GM12891 (cell line): ENCODE results near the gene HNRNPA2B1.
"Not testable (repeated sequence)": the region's sequence is repeated elsewhere in the genome, so short reads cannot be mapped to it uniquely, and the experiment has no call there.

Experiments used
- DNase-seq: peaks from one replicate; pipeline ENCODE4 v3.0.0; 2011; ENCODE audit warnings: low spot score; ENCODE audit not compliant: insufficient read length
- FAIRE-seq: peaks from 2 replicates; lab custom pipeline; 2011; peaks lifted over from hg19 to GRCh38; lab: Jason Lieb, UNC
- PAX5 ChIP-seq: IDR thresholded peaks from 2 replicates; pipeline ENCODE4 v1.6.1; 2011; ENCODE audit warnings: low read length, moderate library complexity, mild to moderate bottlenecking; ENCODE audit not compliant: insufficient read depth, severe bottlenecking
- POLR2A ChIP-seq: IDR thresholded peaks from 2 replicates; pipeline ENCODE4 v1.6.1; 2011; ENCODE audit warnings: low read depth, low read length, control low read depth
- POLR2AphosphoS5 ChIP-seq: IDR thresholded peaks from 2 replicates; pipeline ENCODE4 v1.6.1; 2011; ENCODE audit warnings: low read depth, low read length, control low read depth
- POU2F2 ChIP-seq: IDR thresholded peaks from 2 replicates; pipeline ENCODE4 v1.6.1; 2011; ENCODE audit warnings: low read depth, mild to moderate bottlenecking, control low read depth, low read length, moderate library complexity
- SPI1 ChIP-seq: IDR thresholded peaks from 2 replicates; pipeline ENCODE4 v1.6.1; 2011; ENCODE audit warnings: low read depth, low read length, control low read depth
- TAF1 ChIP-seq: IDR thresholded peaks from 2 replicates; pipeline ENCODE4 v1.6.1; 2011; ENCODE audit warnings: low read depth, low read length, control low read depth

The HNRNPA2B1 gene

DNA sequence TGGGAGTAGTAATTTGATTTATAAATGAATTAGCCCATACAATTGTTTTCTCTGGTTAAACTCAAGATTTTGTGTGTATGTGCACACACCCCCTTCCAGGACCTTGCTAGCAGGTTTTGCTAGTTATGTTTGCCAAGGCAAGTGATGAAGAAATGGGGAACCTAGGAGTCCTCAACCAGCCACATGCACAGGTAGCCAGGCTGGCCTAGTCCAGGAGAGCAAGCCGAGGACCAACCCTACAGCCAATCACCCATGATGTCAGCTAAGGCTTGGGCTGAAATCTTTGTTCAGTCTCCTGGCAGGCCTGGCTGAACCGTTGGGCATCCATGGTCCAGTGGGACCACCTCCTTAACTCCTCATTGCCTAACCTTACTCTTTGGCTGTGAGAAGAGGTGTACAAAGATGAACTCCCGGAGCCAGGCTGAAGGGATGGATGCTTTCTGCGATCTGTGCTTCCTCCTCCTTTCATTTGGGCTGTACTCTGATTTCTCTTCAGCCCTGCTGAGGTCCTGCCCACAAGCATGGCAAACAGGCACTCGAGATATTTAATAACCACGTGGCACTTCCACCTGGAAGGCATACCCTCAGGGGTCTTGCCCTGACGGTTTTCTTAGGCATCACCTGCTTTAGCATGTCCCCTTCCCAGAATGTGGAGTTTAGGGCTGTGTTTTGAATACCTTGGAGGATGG, 22.1 kb downstream of the HNRNPA2B1 start:
- TF ChIP-seq PAX5 (no peak), POU2F2 (0 out of 2 replicates have a peak, but pooled peaks have one; percentile 7), TAF1 (no peak)
- FAIRE-seq: no peak
- no peak for DNase-seq

DNA sequence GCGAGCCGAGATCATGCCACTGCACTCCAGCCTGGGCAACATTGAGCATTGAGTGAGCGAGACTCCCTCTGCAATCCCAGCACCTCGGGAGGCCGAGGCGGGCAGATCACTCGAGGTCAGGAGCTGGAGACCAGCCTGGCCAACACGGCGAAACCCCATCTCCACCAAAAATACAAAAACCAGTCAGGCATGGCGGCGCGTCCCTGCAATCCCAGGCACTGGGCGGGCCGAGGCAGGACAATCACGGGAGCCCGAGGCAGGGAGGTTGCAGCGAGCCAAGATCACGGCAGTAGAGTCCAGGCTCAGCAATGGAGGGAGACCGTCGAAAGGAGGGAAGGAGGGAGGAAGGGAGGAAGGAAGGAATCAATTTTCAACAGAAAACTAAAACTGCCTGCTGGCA, 23.3 kb downstream of the HNRNPA2B1 start:
- FAIRE-seq, DNase-seq: not testable (repeated sequence)

DNA sequence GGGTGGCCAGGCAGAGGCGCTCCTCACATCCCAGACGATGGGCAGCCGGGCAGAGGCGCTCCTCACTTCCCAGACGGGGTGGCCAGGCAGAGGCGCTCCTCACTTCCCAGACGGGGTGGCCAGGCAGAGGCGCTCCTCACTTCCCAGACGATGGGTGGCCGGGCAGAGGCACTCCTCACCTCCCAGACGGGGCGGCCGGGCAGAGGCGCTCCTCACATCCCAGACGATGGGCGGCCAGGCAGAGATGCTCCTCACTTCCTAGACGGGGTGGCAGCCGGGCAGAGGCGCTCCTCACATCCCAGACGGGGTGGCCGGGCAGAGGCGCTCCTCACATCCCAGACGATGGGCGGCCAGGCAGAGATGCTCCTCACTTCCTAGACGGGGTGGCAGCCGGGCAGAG, 23.9 kb downstream of the HNRNPA2B1 start:
- DNase-seq, FAIRE-seq: not testable (repeated sequence)

DNA sequence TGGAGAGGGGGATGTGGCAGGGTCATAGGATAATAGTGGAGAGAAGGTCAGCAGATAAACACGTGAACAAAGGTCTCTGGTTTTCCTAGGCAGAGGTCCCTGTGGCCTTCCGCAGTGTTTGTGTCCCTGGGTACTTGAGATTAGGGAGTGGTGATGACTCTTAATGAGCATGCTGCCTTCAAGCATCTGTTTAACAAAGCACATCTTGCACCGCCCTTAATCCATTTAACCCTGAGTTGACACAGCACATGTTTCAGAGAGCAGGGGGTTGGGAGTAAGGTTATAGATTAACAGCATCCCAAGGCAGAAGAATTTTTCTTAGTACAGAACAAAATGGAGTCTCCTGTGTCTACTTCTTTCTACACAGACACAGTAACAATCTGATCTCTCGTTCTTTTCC, 24.6 kb downstream of the HNRNPA2B1 start:
- not testable (repeated sequence) for FAIRE-seq, DNase-seq

DNA sequence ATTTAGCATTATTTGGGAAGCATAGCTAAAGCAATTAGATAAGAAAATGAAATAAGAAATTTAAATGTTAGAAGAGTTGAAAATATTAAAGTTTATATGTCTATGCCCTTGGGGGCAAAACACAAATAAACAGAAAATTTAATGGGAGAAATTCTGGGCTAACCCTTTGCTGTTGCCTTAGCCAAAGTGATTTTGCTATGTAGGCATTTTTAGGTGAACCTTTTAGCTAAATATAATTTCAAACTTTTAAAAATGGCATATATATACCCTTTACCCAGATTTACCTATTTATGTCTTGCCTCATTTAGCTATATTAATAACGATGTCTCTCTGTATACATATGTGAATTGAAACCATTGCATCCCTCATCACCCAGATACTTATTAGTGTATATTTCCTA, 28.5 kb downstream of the HNRNPA2B1 start:
- TF ChIP-seq POLR2AphosphoS5 (no peak), PAX5 (no peak), SPI1 (no peak), POLR2A (no peak), POU2F2 (no peak), TAF1 (no peak)
- FAIRE-seq (no peak), DNase-seq (no peak)

DNA sequence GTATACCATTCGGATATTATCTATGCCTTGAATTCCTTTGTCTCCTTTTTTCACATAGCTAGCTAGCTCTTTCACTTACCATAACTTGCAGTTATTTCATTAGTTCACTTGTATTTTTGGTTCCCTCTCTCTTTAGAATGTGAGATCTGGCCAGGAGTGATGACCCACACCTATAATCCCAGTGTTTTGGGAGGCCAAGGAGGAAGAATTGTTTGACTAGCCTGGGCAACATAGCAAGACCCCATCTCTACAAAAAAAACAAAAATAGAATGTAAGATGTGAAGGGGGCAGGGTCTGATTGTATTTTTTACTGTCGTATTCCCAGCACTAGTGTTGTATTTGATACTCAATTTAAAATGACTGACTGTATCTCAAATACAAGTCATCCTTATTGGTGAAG, 28.9 kb downstream of the HNRNPA2B1 start:
- FAIRE-seq (no peak), DNase-seq (no peak)
- TF ChIP-seq SPI1 (no peak), PAX5 (no peak), POLR2A (no peak), TAF1 (no peak), POLR2AphosphoS5 (no peak), POU2F2 (no peak)

DNA sequence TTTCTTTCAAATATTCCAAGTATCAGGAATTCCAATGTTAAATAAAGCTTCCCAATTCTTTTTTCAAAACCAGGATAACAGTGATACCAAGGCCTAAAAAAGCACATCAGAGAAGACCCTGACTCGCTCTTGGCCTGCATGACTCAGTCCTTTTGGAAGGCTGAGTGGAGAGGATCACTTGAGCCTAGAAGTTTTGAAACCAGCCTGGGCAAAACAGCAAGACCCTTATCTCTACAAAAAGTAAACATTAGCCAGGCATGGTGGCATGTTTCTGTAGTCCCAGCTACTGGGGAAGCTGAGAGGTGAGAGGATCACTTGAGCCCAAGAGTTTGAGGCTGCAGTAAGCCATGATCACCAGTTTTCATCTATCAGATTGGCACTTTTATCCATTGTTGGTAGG, 29.9 kb downstream of the HNRNPA2B1 start:
- no peak for DNase-seq
- FAIRE-seq: no peak
- TF ChIP-seq POU2F2 (no peak), PAX5 (no peak), POLR2A (no peak), SPI1 (no peak), TAF1 (no peak), POLR2AphosphoS5 (no peak)

DNA sequence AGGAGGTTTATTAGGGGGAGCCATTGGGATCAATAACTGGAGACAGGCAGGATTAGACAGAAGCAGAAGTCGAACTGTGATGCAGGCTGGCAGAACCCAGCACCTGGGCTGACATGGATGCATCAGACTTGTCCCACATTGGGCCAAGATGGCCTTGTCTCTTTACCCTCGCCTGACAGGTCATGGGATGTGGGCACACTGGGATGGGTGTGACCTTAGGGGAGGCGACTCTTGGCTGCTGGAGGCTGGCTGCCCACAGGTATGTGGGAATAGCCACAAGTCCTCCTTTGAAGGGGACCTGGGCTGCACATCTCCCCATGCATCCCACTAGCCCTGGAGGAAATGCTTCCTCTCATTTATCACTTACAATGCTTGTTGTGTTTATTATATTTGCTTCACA, 31.3 kb downstream of the HNRNPA2B1 start:
- FAIRE-seq: peak; percentile 23
- no peak for TF ChIP-seq POLR2AphosphoS5
- no peak for TF ChIP-seq PAX5
- no peak for TF ChIP-seq POU2F2
- no peak for TF ChIP-seq SPI1
- no peak for TF ChIP-seq TAF1
- no peak for TF ChIP-seq POLR2A
- DNase-seq: no peak

DNA sequence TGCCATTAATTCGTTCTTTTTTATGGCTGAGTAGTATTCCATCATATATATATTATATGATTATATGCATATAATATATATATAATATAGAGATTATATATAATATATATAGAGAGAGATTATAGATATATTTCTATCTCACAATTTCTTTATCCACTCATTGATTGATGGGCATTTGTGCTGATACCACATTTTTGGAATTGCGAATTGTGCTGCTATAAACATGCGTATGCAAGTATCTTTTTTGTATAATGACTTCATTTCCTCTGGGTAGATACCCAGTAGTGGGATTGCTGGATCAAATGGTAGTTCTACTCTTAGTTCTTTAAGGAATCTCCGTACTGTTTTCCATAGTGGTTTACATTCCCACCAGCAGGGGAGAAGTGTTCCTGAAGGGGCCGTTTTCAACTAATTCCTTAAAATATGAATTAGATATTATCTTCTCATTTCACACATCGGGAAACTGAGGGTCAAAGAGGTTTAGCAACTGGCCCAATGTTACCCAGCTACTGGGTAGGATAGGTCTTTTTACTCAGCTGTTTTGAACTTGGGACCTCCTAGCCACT, 32.0 kb downstream of the HNRNPA2B1 start:
- TF ChIP-seq POLR2AphosphoS5 (no peak), SPI1 (no peak), TAF1 (no peak), PAX5 (no peak), POLR2A (no peak)
- DNase-seq (no peak), FAIRE-seq (no peak)

DNA sequence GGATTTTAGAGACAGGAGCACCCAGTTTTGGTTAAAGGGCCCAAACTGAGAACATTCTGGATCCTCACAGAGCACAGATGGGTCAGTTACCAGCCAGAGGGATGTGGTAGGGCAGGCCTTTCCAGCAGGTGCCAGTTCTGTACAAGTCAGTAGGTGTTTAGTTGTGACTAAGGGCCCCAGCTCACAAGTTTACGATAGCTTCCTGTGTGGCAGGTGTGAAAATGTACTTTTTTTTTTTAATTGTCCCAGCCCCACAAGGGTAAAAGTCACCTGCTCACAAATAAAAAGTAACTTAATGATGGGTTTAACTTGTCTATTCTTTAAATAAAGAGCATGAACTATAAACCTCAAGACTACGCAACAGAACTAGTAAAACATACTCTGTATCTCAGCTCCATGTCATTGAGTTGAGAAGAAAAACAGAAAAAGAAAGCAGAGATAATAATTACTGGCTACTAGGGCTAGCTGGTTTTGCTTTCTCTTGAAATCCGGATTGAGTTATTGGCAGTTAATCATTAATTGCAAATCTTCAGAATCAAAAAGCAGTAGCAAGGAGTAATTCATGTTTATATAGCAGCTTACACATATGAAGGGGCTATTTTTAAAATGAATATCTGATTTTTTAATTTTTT, 33.1 kb downstream of the HNRNPA2B1 start:
- FAIRE-seq: no peak
- TF ChIP-seq POLR2A (no peak), SPI1 (no peak), POLR2AphosphoS5 (no peak), POU2F2 (no peak), PAX5 (no peak), TAF1 (no peak)
- no peak for DNase-seq

DNA sequence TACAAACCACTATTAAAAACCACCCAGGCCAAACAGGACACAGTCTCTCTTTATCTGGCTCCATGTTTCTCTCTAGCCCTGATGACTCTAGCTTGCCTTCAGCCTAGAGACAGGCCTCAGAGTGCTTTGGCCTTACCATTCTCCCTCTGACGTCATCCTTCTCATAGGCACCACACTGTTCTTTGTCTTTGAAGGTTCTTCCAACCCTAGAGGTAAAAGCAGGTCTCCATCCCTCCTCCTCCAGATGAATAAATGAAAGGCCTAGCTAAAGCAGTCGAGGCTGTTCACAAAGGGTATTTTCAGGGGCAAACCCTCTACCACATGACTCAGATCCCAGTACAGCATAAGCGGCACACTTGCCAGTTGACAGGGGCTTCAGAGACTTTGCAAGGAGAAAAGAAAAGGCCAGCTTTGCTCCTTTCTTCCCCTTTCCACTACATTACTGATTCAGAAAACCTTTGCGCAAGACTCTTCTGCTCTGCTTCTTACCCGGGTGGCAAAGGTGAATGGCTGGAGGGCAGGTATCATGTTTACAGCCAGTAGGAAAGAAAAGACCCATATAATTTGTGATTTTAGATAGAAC, 33.8 kb downstream of the HNRNPA2B1 start:
- peak; percentile 29; the same call in 1 of the 2 replicates for TF ChIP-seq TAF1
- TF ChIP-seq SPI1: no peak
- TF ChIP-seq POU2F2: no peak
- no peak for TF ChIP-seq POLR2A
- FAIRE-seq: peak; percentile 26

More for the DNA sequence above, 33.8 kb downstream of the HNRNPA2B1 start:
- DNase-seq: no peak
